Lung microvascular endothelial cell (primary cell): ENCODE measurements around the gene INPP4B. TPM values are rescaled to one million over a fixed set of nuclear protein-coding genes. Genes with fewer than 3 reads are reported as not detected.

ENCODE experiments used
- DNase-seq, 2 donors: peaks; one replicate each; pipeline versions ENCODE4 v3.0.0 to v3.0.0-alpha.2; 2010; ENCODE audit warnings: low read depth in 2 of 2
- total RNA-seq: library from RNA; depleted of rRNA; stranded (reverse); fragments of >200 nt; gene quantifications from 2 replicates; pipeline ENCODE4 v1.2.1, GENCODE V29; 2014

Gene INPP4B
- total RNA-seq, 1 donor from 2014 or later, result 33.5 TPM

DNA sequence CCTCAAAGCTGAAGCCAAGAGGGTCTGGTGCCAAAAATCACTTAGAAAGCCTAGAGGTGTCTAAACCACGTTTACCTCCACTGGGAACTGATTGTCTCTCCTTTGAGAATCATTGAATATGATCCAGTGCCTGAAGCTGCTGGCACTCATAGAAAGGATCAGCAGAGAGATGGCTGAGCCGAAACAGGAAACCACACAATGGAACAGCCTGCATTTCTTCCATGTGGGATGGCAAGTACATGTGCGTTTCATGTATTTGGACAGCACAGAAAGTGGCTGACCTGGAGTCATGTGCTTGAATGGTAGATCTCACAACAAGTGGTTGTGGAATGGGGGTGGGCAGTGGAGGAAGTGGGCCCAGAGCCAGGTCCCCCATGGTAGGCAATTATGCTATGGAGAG, 533.7 kb downstream of the INPP4B start:
- peak in 1 of 2 donors; percentile 82 for DNase-seq

DNA sequence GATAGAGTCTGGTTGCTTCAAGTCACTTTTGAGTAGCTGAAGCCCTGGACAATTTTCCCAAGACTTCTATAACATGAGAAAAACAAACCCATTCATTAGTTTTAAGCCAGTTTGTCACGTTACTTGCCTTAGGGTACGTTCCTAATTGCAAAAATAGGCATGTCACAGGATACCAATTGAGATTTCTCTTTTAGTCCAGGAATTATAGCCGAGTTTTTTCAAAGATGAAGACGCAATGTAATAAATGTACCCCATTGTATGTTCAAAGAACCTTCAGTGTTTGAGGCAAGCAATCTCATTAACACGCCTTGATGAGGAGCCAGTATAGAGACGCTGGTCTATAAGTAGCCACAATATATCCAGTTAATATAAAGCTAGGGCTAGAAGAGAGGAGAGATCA, 534.2 kb downstream of the INPP4B start:
- no peak for DNase-seq

DNA sequence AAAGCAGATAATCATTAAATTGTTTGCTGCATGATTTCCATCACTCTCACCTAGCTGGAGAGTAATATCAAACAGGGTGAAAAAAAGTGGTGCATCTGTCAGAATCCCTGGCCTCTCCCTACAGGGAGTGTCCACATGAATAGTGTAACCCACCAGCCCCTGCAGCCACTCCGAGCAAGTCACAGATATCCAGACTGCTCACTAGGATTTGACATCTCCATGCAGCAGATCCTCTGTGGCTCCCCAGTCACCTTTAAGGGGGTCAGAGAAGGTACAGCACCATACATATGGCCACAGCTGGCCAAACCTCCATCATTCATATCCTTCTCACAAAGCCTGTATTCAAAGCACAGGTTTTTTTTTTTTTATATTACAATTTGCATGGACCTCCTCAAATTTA, 536.3 kb downstream of the INPP4B start:
- DNase-seq, result no peak

DNA sequence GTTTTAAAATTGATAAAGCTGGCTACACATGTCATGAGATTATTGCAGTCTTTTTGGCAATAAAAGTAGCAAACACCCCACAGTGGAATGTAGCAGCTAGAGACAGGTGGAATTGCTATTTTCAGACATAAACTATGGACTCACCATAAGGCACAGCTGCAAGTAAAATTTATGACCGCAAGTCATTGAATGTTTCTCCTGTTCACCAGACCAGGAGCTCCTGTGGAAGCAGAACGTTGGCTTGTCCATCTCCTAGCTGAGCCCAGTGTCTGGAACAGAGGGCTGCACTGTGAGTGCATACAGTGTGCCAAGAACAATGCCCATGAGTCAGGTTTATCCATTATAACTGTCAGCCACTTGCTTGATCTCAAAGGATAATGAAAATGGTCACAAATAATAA, 538.2 kb downstream of the INPP4B start:
- peak in 1 of 2 donors; percentile 7 for DNase-seq

GRCh38 chr4:142297313-142297712, 548.8 kb downstream of the INPP4B start:
- DNase-seq, result no peak

GRCh38 chr4:142293536-142293935, 552.6 kb downstream of the INPP4B start:
- DNase-seq, result no peak

GRCh38 chr4:142292231-142292630, 553.9 kb downstream of the INPP4B start:
- DNase-seq, result peak; percentile 7 to 24

GRCh38 chr4:142291299-142292050, 554.6 kb downstream of the INPP4B start:
- peak in 1 of 2 donors; percentile 18 for DNase-seq

DNA sequence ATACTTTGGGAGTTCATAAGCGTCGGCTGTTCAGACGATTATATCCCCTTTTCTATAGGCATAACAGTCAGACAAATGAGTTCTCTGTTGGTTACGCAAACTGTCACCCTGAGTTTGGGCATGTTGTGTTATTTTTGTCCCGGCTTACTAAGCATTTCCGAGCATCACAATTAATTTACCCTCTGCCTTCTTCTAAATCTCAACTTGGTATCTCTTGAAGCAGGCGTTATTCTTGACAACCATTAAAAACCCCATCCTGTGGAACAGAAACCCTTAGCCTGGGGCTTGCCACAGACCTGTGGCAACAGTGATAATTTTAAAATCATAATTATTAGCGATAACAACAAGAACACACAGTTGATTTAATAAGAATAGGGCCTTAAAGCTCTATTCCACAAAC, 558.7 kb downstream of the INPP4B start:
- DNase-seq, result no peak

- DNase-seq, result no peak
These were observed 560.9 kb downstream of the INPP4B start for GRCh38 chr4:142285222-142285583.

GRCh38 chr4:142284402-142285221, 561.5 kb downstream of the INPP4B start:
- no peak for DNase-seq

DNA sequence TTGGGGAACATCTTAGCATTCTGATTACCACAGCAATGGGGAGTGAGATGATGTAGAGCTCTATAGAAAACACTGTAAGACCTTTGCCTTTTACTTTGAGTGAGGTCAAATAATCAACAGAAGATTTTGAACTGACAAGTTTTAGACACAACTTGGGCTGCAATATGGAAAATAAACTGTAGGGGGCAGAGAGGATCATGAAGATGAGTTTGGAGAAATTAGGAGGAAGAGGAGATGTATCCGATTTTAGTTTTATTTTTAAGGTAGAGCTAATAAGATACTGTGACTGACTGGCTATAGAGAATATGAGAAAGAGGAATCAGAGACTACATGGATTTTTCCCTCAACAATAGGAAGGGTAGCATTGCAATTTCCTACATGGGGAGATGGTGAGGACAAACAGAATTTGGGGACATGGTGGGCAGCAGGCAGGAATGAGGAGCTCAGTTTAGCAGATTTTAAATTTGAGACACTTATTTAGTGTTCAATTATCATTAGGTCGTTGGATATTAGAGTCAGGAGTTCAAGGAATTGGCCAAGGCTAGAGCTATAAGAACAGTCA, 563.1 kb downstream of the INPP4B start:
- DNase-seq, result peak in 1 of 2 donors; percentile 34

DNA sequence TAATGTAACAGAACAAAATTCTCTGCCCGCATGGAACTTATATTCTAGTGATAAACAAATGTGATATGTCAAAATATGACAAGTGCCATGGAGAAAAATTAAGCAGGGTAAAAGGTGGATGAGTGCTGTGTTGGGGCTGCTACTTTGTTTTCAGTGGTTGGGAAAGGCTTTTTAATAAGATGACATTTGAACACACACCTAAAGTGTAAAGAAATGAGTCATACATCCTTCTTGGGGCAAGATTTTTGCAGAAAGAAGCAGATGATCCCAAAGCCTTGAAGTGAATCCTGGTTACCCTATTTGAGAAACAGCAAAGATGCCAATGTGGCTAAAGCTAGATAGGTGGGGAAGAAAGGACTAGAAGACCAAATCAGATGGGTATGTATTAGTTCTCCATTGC, 564.1 kb downstream of the INPP4B start:
- no peak for DNase-seq

DNA sequence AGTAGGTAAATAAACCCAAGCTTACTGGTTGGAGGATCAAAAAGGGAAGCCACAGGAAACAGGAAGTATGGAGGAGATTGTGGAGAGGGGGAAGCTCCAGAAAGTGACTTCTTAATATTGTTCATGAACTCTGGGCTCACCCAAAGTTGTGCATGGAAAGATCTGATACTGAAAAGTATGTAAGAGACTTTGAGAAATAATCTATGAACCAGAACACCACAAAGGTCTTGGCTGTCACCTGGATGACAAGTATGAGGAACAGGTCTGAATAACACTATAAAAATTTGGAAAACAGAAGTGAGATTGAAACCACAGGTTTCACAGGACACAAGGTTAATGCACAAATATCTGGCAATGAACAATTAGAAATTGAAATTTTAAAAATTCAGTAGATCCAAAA, 567.4 kb downstream of the INPP4B start:
- no peak for DNase-seq

GRCh38 chr4:142278171-142278570, 567.9 kb downstream of the INPP4B start:
- no peak for DNase-seq

DNA sequence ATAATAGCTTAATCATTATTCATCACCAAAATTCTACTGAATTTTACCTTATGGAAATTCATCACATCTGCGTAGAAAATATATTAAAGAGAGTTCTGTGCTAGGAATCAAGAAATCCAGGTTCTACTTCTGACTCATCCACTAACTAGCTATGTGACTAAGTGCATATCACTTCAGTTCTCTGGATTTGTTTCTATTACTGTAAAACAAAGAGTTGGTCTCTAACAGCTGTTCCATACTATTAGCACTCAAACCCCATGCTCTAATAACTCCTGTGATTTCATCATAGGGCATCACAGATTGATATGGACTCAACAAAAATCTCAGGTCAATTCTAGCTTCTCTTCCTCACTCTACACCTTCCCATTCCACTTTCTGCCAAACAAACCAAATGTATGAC, 572.0 kb downstream of the INPP4B start:
- no peak for DNase-seq

DNA sequence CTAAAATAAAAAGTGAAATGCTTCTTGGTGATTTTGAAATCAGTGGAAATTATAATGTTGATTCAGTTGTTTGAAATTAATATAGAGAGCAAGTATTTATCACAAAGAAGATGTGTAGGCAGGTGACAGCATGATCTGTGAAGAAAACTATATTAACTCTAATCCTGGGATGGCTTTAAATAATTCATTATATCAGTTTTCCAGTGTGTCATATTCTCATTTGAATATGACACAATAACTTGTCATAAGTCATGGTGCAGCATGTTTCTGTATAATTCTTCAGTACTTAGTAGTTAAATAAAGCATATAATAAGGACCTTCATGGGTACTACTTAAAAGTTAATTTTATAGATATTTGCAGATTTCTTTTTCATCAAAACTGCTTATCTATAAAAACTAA, 573.6 kb downstream of the INPP4B start:
- DNase-seq, result no peak

- DNase-seq, result no peak
These were observed 574.3 kb downstream of the INPP4B start for GRCh38 chr4:142271832-142272231.

GRCh38 chr4:142267101-142267500, 579.0 kb downstream of the INPP4B start:
- no peak for DNase-seq

- no peak for DNase-seq
These were observed 580.2 kb downstream of the INPP4B start for GRCh38 chr4:142265946-142266345.

DNA sequence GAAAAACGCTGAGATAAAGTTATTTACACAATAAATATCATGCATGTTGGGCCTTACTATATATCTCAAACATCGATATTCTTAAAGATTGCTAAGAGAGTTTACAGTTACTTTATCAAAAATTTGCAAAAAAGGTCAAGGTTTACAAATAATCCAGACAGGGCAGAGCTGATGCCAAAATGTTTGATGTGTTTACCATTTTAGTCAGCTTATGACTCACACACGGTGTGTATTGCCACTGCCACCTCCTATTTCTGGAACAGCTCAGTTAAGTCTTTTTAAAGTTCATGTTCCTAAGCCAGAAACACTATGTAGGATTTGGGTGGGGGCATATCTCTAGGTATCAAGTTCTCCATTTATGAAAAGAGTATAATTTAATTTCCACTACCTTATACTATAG, 580.6 kb downstream of the INPP4B start:
- DNase-seq, result peak; percentile 64 to 68

DNA sequence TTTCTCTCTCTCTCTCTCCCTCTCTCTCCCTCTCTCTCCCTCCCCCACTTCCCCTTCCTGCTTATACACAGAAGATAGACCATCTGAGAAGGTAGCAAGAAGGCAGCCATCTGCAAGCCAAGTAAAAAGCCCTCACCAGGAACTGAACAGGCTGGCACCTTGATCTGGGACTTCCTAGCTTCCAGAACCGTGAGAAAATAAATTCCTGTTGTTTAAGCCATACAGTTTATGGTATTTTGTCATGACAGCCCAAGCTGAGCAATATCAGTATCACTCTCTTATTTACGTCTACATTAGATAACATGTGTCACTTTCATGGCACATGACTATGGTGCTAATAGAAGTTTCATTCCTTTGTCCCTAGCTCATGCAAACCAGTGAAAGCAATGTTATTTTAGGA, 581.1 kb downstream of the INPP4B start:
- DNase-seq, result peak; percentile 14 to 45

DNA sequence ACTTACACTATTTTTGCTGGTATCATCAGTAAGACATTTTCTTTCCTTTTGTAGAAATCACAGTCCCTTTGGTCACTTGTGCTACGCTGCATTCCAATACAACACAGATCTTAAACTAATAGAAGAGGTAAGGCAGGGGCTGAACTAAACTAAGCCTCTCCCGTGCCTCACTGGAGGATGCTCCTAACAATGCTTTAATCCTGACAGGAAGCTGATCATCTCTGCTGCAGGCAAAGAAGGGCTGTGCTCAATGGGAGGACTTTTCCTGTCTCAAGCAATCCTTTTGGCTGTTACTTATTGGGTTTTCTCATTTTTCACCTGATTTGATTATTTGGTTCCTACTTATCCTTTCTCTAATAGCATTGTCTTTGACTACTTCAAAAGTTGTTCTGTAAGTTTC, 583.1 kb downstream of the INPP4B start:
- DNase-seq, result peak; percentile 28 to 50
